NCI-H1694 treated with DMSO at 0.1 percent for 48 hours (cell line): ENCODE data around the gene SETMAR.
A peak's percentile ranks its signal among the peaks of the same experiment; 100 is the strongest.
"Not testable (repeated sequence)": the region's sequence is repeated elsewhere in the genome, so short reads cannot be mapped to it uniquely, and the experiment has no call there.

Experiments
- DNase-seq: peaks from one replicate; lab custom pipeline; 2025; lab: John Stamatoyannopoulos, UW

Gene SETMAR

GRCh38 chr3:4303187-4304123 lies at the start of gene SETMAR:
SETMAR (plus strand) TSS chr3:4303369; CDS start chr3:4303371, 2 bp downstream.
- DNase-seq, result peak; percentile 29

DNA sequence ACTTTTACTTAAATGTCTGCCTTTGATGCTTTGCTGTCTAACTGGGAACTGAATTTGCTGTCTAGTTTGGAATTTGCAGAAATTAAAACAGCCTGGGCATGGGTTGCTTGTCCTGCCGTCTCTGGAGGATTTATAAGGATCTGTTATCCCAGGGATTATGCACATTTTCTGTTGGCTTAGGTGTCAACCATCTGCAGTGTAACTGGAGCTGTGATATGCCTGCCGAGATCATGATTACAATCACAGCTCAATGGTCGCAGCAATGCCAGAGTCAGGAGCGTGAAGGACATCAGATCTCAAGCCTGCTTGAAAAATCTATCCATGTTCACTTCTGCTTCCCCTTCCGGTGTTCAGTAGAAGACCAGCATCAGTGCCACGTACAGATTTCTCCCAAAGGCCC lies 41.8 kb upstream of the SETMAR start:
- no peak for DNase-seq

- DNase-seq, result no peak
Observed at GRCh38 chr3:4264040-4264439, 39.1 kb upstream of the SETMAR start.

DNA sequence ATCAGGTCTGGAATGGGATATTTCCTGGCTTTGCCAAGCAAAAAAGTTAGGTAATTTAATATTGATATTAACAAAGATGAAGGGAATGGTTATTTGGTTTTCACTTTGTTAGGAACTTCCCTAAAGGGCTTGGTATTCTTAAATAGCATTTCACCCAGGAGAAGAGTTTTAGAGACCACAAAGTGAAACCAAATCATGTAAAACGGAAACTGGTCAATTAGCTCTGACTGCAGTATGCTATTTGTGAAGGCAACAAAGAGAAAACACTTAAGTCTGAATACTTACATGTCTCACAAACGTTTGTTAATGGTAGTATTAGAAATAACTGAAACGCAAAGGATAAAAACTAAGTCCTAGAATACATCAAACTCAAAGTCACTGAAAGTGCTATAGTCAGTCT lies 32.4 kb upstream of the SETMAR start:
- DNase-seq, result no peak

- peak; percentile 5 for DNase-seq
Observed at GRCh38 chr3:4271834-4272233, 31.3 kb upstream of the SETMAR start.

- no peak for DNase-seq
Observed at GRCh38 chr3:4279516-4280105, 23.6 kb upstream of the SETMAR start.

DNA sequence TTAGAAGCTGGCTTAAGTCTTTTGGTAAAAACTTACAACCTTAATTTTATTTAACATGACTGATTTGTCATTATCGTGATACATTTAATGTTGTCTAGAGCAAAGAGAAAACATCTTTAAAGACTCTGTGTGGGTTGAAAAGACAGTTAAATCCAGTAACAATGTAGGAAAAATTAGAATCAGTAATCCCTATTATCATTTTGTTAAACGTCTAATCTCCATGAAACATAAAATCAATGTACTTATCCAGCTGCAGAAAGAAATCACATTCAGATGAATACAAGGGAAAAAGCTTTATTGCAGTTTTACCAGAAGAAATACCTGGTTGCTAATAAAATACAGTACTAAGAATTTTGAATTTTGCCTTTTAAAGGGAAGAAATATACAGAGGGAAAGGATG lies 21.2 kb upstream of the SETMAR start:
- DNase-seq, result no peak

DNA sequence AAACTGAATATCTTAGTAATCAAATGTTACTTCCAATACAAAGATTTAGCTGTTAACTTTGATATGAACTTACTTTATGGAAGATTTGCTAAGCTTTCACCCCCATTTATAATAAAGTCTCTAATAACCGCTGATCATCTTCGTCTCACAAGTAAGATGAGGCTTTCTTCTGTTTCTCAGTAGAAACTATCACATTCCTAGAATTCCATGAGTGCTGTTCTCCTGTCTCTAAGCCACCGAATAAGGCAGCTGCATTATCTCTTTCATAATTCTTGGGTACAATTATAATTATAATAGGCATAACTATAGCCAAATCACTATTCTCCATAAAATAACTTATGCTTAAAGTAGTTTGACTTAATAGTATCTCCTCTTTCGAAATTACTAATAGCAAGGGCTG lies 18.3 kb upstream of the SETMAR start:
- no peak for DNase-seq

- no peak for DNase-seq
Observed at GRCh38 chr3:4289044-4289443, 14.1 kb upstream of the SETMAR start.

DNA sequence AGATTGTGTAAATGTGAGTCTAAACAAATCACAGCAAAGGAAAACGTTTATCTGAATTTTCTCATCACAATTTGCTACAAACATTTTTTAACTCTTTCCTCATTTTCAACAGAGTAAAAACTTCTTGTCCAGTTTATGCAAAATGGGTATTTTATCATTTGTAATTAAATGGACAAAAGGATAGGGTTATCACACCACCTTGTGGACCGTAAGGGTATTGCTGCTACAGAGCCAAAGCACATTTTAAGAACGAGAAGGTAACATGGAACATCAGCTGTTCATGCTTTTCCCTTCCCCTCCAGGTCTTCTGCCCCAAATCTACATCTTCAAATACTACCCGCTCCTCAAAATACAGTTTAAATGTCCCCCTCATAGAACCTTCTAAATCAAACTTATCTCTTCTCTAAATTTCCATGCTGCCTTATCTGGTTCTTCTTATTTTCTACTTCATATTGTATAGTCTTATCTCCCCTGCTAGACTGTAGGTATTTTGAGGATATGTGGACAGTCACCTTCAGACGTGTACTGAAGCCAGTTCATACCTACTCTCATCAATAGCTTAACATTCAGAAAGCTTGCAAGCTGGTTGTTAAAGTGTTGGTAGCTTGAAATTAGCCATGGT lies 12.8 kb upstream of the SETMAR start:
- peak; percentile 8 for DNase-seq

- DNase-seq, result no peak
Observed at GRCh38 chr3:4292301-4292700, 10.9 kb upstream of the SETMAR start.

DNA sequence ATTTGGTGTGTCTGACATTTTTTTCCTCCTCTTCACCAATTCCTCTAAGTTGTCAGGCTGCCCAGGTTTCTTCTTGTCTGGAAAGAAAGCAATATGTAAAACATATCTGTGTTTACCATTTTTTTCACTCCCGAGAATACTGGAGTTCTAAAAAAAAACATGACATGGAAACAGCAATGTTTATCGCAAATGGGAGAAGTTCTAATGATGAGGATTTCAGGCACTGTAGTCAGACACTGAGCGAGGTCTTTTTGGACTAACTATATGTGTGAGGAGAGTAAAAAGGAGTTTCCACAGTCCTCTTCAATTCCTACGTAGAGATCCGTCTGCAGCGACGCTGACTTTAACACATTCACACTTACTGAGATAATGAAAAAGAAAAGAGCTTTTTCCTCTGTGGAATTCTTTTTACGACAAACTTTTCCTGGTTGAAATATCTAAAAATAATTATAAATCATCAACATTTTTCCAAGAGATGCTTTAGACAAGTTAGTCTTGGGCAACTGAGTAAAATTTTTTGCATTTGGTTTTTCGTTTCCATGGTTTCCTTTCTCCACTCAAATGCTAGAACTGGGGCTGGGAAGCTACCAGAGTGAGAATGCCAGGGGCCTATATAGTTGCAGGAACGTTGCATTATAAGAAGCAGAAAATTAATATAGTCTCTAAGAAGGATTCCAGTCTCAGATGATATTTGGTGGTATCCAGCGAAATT lies 8.4 kb upstream of the SETMAR start:
- DNase-seq, result no peak

GRCh38 chr3:4296454-4296853 lies 6.7 kb upstream of the SETMAR start:
- not testable (repeated sequence) for DNase-seq

GRCh38 chr3:4297486-4297885 lies 5.7 kb upstream of the SETMAR start:
- no peak for DNase-seq

- DNase-seq, result no peak
Observed at GRCh38 chr3:4302747-4303146, 422 bp upstream of the SETMAR start.

DNA sequence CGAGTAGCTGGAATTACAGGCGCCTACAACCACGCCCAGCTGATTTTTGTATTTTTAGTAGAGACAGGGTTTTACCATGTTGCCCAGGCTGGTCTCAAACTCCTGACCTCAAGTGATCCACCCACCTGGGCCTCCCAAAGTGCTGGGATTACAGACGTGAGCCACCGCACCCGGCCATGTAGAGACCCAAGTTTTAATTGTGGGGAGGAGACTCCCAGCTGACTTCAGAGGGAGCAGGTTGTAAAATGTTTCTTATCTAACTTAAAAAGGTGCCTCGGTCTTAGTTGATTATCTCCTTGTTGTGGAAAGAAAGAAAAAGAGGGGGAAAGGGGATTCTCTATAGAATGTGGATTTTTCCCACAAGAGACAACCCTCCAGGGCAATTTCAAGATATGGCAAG lies 2.0 kb downstream of the SETMAR start:
- DNase-seq, result not testable (repeated sequence)

- DNase-seq, result no peak
Observed at GRCh38 chr3:4306091-4306490, 2.9 kb downstream of the SETMAR start.

DNA sequence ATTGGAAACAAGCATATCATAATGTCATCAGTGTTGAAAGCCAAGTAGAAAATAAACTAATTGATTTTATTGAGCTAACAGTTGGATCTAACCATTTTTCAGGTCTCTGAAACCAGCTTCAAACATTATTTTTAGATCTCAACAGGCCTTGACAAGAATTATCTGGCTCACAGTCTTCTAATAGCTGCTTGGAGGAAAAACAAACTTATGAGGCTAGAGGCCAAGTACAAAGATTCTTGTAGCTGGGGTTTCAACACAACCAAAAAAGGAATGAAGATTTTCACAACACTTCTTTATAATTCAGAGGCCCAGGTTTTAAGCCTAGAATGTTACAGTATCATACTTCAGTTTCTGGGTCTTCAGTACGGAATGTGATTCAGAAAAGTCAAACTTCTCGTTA lies 3.7 kb downstream of the SETMAR start:
- no peak for DNase-seq

- no peak for DNase-seq
Observed at GRCh38 chr3:4309491-4310128, 6.4 kb downstream of the SETMAR start.

GRCh38 chr3:4310971-4311370 lies 7.8 kb downstream of the SETMAR start:
- no peak for DNase-seq

GRCh38 chr3:4311496-4311895 lies 8.3 kb downstream of the SETMAR start:
- DNase-seq, result no peak
